PC-9 (cell line): ENCODE data around the gene CREBBP. TPM values are rescaled to one million over a fixed set of nuclear protein-coding genes. Genes with fewer than 3 reads are reported as not detected.

Source experiments
- BruUV-seq: library from RNA; stranded (reverse); fragments of 400-500 nt; replicated peaks from 2 replicates; lab custom pipeline; 2021; lab: Mats Ljungman, UMichigan
- CTCF ChIA-PET: fragments of 300-600 bp; sonication (Branson Sonifier 250); formaldehyde crosslinking; loops from one replicate; lab custom pipeline; 2022; ENCODE audit warnings: antibody characterized with exemption; lab: Charles Lee
- POLR2A ChIA-PET: fragments of 300-600 bp; sonication (Branson Sonifier 250); formaldehyde crosslinking; loops from one replicate; lab custom pipeline; 2022; ENCODE audit warnings: antibody characterized with exemption; ENCODE audit not compliant: unreplicated experiment; lab: Charles Lee
- DNase-seq, 2 experiments: peaks; one replicate each; pipeline versions ENCODE4 v3.0.0 to v3.0.0-alpha.2; 2015 to 2022; ENCODE audit warnings: mixed read lengths in 1 of 2
- H2AFZ ChIP-seq: fragments of 200-600 bp; sonication (generic); 2 replicates; pipeline ENCODE4 v1.8.1; 2017; ENCODE audit warnings: antibody characterized with exemption
- H3F3A ChIP-seq: fragments of 200-600 bp; sonication (generic); 2 replicates; pipeline ENCODE4 v1.8.1; 2017; ENCODE audit warnings: antibody characterized with exemption, mild to moderate bottlenecking, low read depth; ENCODE audit not compliant: insufficient read depth
- H3K27ac ChIP-seq: fragments of 200-600 bp; sonication (generic); 2 replicates; pipeline ENCODE4 v1.6.1; 2016; ENCODE audit warnings: mixed run types
- H3K27me3 ChIP-seq: fragments of 200-600 bp; sonication (generic); 2 replicates; pipeline ENCODE4 v1.6.1; 2016; ENCODE audit warnings: low read depth, mixed run types; ENCODE audit not compliant: insufficient read depth
- H3K36me3 ChIP-seq: fragments of 200-600 bp; sonication (generic); 2 replicates; pipeline ENCODE4 v1.6.1; 2016; ENCODE audit warnings: low read depth, mixed run types
- H3K4me1 ChIP-seq: fragments of 200-600 bp; sonication (generic); replicated peaks from 2 replicates; pipeline ENCODE4 v1.6.1; 2016; ENCODE audit warnings: mixed run types; ENCODE audit not compliant: insufficient read depth
- H3K4me2 ChIP-seq: fragments of 200-600 bp; sonication (generic); 2 replicates; pipeline ENCODE4 v1.6.1; 2017; ENCODE audit warnings: mixed run types
- H3K4me3 ChIP-seq: fragments of 200-600 bp; sonication (generic); 2 replicates; pipeline ENCODE4 v1.6.1; 2016; ENCODE audit warnings: mixed run types
- H3K79me2 ChIP-seq: fragments of 200-600 bp; sonication (generic); 2 replicates; pipeline ENCODE4 v1.6.1; 2017; ENCODE audit warnings: low read depth, mixed run types
- H3K9me2 ChIP-seq: fragments of 200-600 bp; sonication (generic); 2 replicates; pipeline ENCODE4 v1.8.1; 2017; ENCODE audit warnings: mild to moderate bottlenecking; ENCODE audit not compliant: insufficient read depth
- H3K9me3 ChIP-seq: fragments of 200-600 bp; sonication (generic); 2 replicates; pipeline ENCODE4 v1.8.1; 2016; ENCODE audit warnings: low read depth; ENCODE audit not compliant: insufficient read depth
- H4K20me1 ChIP-seq: fragments of 200-600 bp; sonication (generic); 2 replicates; pipeline ENCODE4 v1.8.1; 2017; ENCODE audit not compliant: insufficient read depth
- CTCF ChIP-seq: fragments of 200-600 bp; sonication (generic); conservative IDR thresholded peaks from 2 replicates; pipeline ENCODE4 v1.6.1; 2017; ENCODE audit warnings: mixed run types, antibody characterized with exemption, mild to moderate bottlenecking, moderate library complexity
- EZH2 ChIP-seq: fragments of 200-600 bp; sonication (generic); IDR thresholded peaks from 2 replicates; pipeline ENCODE4 v1.8.0; 2017; ENCODE audit warnings: antibody characterized with exemption, low read depth
- intact Hi-C: fragments of 100-400 bp; cut with micrococcal nuclease; formaldehyde crosslinking; loops from one replicate; pipeline ENCODE4 v1.10.0; 2022; ENCODE audit not compliant: unreplicated experiment
- total RNA-seq: library from RNA; stranded (reverse); gene quantifications from 2 replicates; pipeline ENCODE4 v1.2.3, GENCODE V29; 2021

The CREBBP gene
- total RNA-seq, 1 experiment from 2014 or later, result 74.9 TPM

GRCh38 chr16:3755249-3755648, 125.3 kb downstream of the CREBBP start:
- H3K79me2 ChIP-seq, result no peaks in the 10 kb centered on the region
- no peak overlapping the region for H3K27ac ChIP-seq
- no peak for DNase-seq
- no TSS peak for BruUV-seq
- H3K27me3 ChIP-seq, result no peaks in the 10 kb centered on the region
- POLR2A ChIA-PET, result no interaction called here
- H3K4me3 ChIP-seq, result no peak overlapping the region
- no peaks in the 10 kb centered on the region for H3K9me2 ChIP-seq
- intact Hi-C loops, result no loop called here
- H2AFZ ChIP-seq, result no peak overlapping the region
- TF ChIP-seq CTCF, result no peak
- TF ChIP-seq EZH2, result no peak
- 0 out of 2 replicates have a peak, but pooled peaks cover 8% of the 10 kb centered on the region for H3F3A ChIP-seq
- CTCF ChIA-PET, result interaction anchor here (0.6 kb wide), 1 partner anchor 48 kb away, joined by 3 read pairs; no protein-coding TSS in a partner anchor
- peaks cover 9% of the 10 kb centered on the region for H4K20me1 ChIP-seq
- no peak overlapping the region for H3K4me2 ChIP-seq
- no peaks in the 10 kb centered on the region for H3K9me3 ChIP-seq
- peaks cover 12% of the 10 kb centered on the region; the same call in 1 of the 2 replicates for H3K36me3 ChIP-seq
- H3K4me1 ChIP-seq, result no peaks in the 10 kb centered on the region

- CTCF ChIA-PET, result no interaction called here
These were observed 125.7 kb downstream of the CREBBP start for GRCh38 chr16:3754772-3755171.

GRCh38 chr16:3754081-3754703, 126.3 kb downstream of the CREBBP start:
- Histone ChIP-seq H3K4me3 (no peak overlapping the region), H3K27ac (no peak overlapping the region), H3K36me3 (peaks cover 11% of the 10 kb centered on the region; the same call in 1 of the 2 replicates), H3F3A (0 out of 2 replicates have a peak, but pooled peaks cover 8% of the 10 kb centered on the region), H3K4me1 (no peaks in the 10 kb centered on the region), H3K27me3 (no peaks in the 10 kb centered on the region), H3K79me2 (no peaks in the 10 kb centered on the region), H2AFZ (no peak overlapping the region), H4K20me1 (peaks cover 9% of the 10 kb centered on the region), H3K9me3 (no peaks in the 10 kb centered on the region), H3K9me2 (no peaks in the 10 kb centered on the region), H3K4me2 (no peak overlapping the region)
- intact Hi-C loops, result no loop called here
- ChIA-PET CTCF (no interaction called here), POLR2A (no interaction called here)
- no peak for DNase-seq
- no peak for TF ChIP-seq EZH2
- TF ChIP-seq CTCF, result no peak
- no TSS peak for BruUV-seq

More at GRCh38 chr16:3754772-3755171, 125.7 kb downstream of the CREBBP start:
- peaks cover 12% of the 10 kb centered on the region; the same call in 1 of the 2 replicates for H3K36me3 ChIP-seq
- no peak for TF ChIP-seq EZH2
- H3F3A ChIP-seq, result 0 out of 2 replicates have a peak, but pooled peaks cover 8% of the 10 kb centered on the region
- no peaks in the 10 kb centered on the region for H3K4me1 ChIP-seq
- no peak for DNase-seq
- no peak overlapping the region for H3K4me3 ChIP-seq
- no peaks in the 10 kb centered on the region for H3K27me3 ChIP-seq
- H3K79me2 ChIP-seq, result no peaks in the 10 kb centered on the region
- H3K9me3 ChIP-seq, result no peaks in the 10 kb centered on the region
- no peaks in the 10 kb centered on the region for H3K9me2 ChIP-seq
- H3K27ac ChIP-seq, result no peak overlapping the region
- no TSS peak for BruUV-seq
- intact Hi-C loops, result no loop called here
- no peak overlapping the region for H2AFZ ChIP-seq
- peaks cover 9% of the 10 kb centered on the region for H4K20me1 ChIP-seq
- POLR2A ChIA-PET, result no interaction called here
- H3K4me2 ChIP-seq, result no peak overlapping the region
